Mucosa of descending colon (tissue), 3 donors: ENCODE results near the gene KCNH2. TPM values are rescaled to one million over a fixed set of nuclear protein-coding genes. Genes with fewer than 3 reads are reported as not detected.

ENCODE experiments used
- ATAC-seq: fragments of 200-7000 bp; cut with Tn5 transposase; one replicate; pipeline ENCODE4 v1.9.1; 2020; ENCODE audit warnings: mild to moderate bottlenecking, moderate library complexity
- DNase-seq, 3 donors: peaks; one replicate each; pipeline ENCODE4 v3.0.0-alpha.2; 2020
- H3K36me3 ChIP-seq: fragments of 200-600 bp; one replicate; pipeline ENCODE4 v1.8.0; 2021; ENCODE audit warnings: low read depth, mild to moderate bottlenecking
- H3K4me1 ChIP-seq: fragments of 200-600 bp; one replicate; pipeline ENCODE4 v1.8.0; 2021; ENCODE audit warnings: low read depth, mild to moderate bottlenecking
- H3K4me3 ChIP-seq: fragments of 200-600 bp; one replicate; pipeline ENCODE4 v1.8.0; 2021; ENCODE audit warnings: mild to moderate bottlenecking
- H3K9me3 ChIP-seq: fragments of 200-600 bp; one replicate; pipeline ENCODE4 v1.8.0; 2021; ENCODE audit warnings: mild to moderate bottlenecking
- intact Hi-C, 2 donors: fragments of 100-400 bp; cut with DNase I in 1 of 2; cut with micrococcal nuclease in 1 of 2; formaldehyde crosslinking; loops; one replicate each; pipeline versions ENCODE4 v1.11.0 to v1.11.1; 2022; cut with DNase I, micrococcal nuclease
- total RNA-seq, 3 donors: library from RNA; stranded (reverse); fragmentation: NEBNext Ultra II Directional in 2 of 3; extraction: Animal tissue kit (Norgen Biotek cat#: 25700) in 2 of 3; gene quantifications; one replicate each; pipeline versions ENCODE4 v1.2.1 to v1.2.4, GENCODE V29; 2021 to 2023
- TF ChIP-seq, protein P1 (sequence below): fragments of 200-600 bp; IDR thresholded peaks from one replicate; pipeline ENCODE4 v1.8.0; 2022; ENCODE audit warnings: antibody characterized with exemption, mild to moderate bottlenecking
- donor health status: DM: no; HTN: no; CAD: no; lungs with moderate emphysema.
- donor health status: DM: no; HTN: no; CAD: no.
- donor health status: DM: no; HTN: yes; CAD: no.

Gene KCNH2
- total RNA-seq, 3 donors from 2014 or later: 2.9 to 87.1 (median 5.3) TPM

- no peaks in the 10 kb centered on the region for H3K36me3 ChIP-seq
- H3K9me3 ChIP-seq: peaks cover 11% of the 10 kb centered on the region
- peaks cover 7% of the 10 kb centered on the region for H3K4me1 ChIP-seq
- TF ChIP-seq, protein P1, sequence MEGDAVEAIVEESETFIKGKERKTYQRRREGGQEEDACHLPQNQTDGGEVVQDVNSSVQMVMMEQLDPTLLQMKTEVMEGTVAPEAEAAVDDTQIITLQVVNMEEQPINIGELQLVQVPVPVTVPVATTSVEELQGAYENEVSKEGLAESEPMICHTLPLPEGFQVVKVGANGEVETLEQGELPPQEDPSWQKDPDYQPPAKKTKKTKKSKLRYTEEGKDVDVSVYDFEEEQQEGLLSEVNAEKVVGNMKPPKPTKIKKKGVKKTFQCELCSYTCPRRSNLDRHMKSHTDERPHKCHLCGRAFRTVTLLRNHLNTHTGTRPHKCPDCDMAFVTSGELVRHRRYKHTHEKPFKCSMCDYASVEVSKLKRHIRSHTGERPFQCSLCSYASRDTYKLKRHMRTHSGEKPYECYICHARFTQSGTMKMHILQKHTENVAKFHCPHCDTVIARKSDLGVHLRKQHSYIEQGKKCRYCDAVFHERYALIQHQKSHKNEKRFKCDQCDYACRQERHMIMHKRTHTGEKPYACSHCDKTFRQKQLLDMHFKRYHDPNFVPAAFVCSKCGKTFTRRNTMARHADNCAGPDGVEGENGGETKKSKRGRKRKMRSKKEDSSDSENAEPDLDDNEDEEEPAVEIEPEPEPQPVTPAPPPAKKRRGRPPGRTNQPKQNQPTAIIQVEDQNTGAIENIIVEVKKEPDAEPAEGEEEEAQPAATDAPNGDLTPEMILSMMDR: no peak
- intact Hi-C loops: no loop called here
- ATAC-seq (peak; percentile 27), DNase-seq (no peak)
- no peak overlapping the region for H3K4me3 ChIP-seq
These were observed 14.7 kb upstream of the KCNH2 start for GRCh38 chr7:150992833-150993302.

DNA sequence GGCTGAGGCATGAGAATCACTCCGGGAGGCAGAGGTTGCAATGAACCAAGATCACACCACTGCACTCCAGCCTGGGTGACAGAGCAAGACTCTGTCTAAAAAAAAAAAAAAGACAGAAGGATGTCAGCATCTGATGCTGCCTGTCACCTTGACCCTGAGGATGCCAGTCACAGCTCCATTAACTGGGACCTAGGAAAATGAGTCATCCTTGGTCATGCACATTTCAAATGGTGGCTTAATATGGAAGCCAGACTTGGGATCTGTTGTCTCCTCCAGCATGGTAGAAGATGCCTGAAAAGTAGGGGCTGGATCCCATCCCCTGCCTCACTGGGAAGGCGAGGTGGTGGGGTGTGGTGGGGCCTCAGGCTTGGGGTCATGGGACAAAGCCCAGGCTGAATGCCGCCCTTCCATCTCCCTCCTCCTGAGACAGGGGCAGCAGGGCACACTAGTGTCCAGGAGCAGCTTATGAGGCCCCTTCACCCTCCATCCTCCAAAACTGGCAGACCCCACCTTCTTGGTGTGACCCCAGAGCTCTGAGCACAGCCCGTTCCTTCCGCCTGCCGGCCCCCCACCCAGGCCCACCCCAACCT, 14.0 kb upstream of the KCNH2 start:
- intact Hi-C loops: no loop called here
- ATAC-seq (no peak), DNase-seq (peak in 1 of 3 donors; percentile 19)
- Histone ChIP-seq H3K36me3 (no peaks in the 10 kb centered on the region), H3K9me3 (peaks cover 11% of the 10 kb centered on the region), H3K4me3 (no peak overlapping the region), H3K4me1 (peaks cover 7% of the 10 kb centered on the region)
- TF ChIP-seq, protein P1: no peak

GRCh38 chr7:150990416-150991186, 12.5 kb upstream of the KCNH2 start, which contains the start of gene NOS3:
Gene NOS3, plus strand, starts transcription at chr7:150991017. Its CDS starts 2,787 bp downstream, at chr7:150993804.
- Histone ChIP-seq H3K4me1 (peaks cover 7% of the 10 kb centered on the region), H3K4me3 (no peak within 1 kb of the TSS), H3K36me3 (no peaks in the 10 kb centered on the region), H3K9me3 (peaks cover 11% of the 10 kb centered on the region)
- intact Hi-C loops: no loop called here
- ATAC-seq (no peak), DNase-seq (peak in 1 of 3 donors; percentile 12)
- TF ChIP-seq, protein P1: no peak

- ATAC-seq (no peak), DNase-seq (peak in 1 of 3 donors; percentile 31)
- H3K4me1 ChIP-seq: peaks cover 7% of the 10 kb centered on the region
- no peaks in the 10 kb centered on the region for H3K36me3 ChIP-seq
- H3K4me3 ChIP-seq: no peak overlapping the region
- intact Hi-C loops: loop anchor here (5.0 to 10.0 kb wide), 2 partner anchors 92 to 215 kb away; no protein-coding TSS in a partner anchor
- H3K9me3 ChIP-seq: peaks cover 11% of the 10 kb centered on the region
- TF ChIP-seq, protein P1: no peak
These were observed 11.3 kb upstream of the KCNH2 start for GRCh38 chr7:150989456-150989855.

DNA sequence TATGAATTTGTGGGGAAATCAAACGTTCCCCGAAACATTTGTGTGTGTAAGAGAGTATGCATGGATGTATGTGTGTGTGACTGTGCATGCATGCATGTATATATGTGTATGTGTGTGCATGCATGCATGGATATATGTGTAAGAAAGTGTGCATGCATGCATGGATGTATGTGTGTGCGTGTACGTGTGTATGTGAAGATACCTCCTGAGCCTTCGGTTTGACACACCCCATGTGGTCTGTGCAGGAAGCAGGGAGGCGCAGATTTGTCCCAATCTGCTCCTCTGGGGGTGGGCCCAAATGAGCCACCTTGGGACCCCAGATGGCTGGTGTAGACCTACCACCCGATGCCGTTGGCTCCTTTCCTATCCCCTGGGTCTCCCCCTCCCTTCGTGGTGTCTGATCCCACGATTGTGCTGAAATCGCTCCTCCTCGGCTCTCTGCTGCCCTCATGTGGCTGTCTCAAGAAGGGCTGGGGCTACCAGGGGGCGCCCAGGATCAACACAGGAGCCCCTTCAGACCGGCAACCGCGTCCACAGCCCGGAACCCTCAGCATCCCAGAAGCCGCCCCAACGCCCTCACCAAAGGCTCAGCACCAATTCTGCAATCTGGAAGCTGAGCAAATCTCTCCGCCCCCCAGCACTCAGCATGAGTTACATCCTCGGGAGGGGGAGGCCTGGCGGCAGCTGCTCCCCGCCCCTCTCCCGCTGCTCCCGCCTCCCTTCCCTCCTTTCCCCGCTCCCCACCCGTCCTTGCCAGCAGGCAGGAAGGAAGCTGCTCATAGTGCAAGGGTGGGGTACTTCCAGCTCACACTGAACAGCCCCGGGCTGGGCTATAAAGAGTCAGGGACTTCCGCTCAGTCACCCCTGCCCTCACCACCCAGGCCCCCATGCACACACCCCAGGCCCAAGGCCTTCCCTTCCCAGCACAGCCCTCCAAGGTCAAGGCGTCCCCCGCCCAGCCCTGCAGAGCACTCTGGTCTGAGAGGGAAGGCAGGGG, 10.4 kb upstream of the KCNH2 start:
- peak; percentile 56 to 62 (median 61) for DNase-seq
- peak; percentile 56 for ATAC-seq

More for the DNA sequence above, 10.4 kb upstream of the KCNH2 start:
- H3K4me1 ChIP-seq: peaks cover 7% of the 10 kb centered on the region
- no peaks in the 10 kb centered on the region for H3K36me3 ChIP-seq
- intact Hi-C loops: loop anchor here (5.0 to 10.0 kb wide), 2 partner anchors 91 to 214 kb away; no protein-coding TSS in a partner anchor
- no peak overlapping the region for H3K4me3 ChIP-seq
- TF ChIP-seq, protein P1: peak; percentile 79
- peaks cover 11% of the 10 kb centered on the region for H3K9me3 ChIP-seq
